GM18861 (cell line): ENCODE data around the gene DLG2.
"Not testable (repeated sequence)": the region's sequence is repeated elsewhere in the genome, so short reads cannot be mapped to it uniquely, and the experiment has no call there.

Experiments
- ATAC-seq: cut with Tn5 transposase; IDR thresholded peaks from one replicate; pipeline ENCODE4 v1.9.1; 2021; ENCODE audit not compliant: unreplicated experiment

The DLG2 gene

GRCh38 chr11:85347291-85347690 lies 279.9 kb downstream of the DLG2 start:
- ATAC-seq, result no peak

GRCh38 chr11:85346484-85346883 lies 280.7 kb downstream of the DLG2 start:
- no peak for ATAC-seq

GRCh38 chr11:85340846-85341245 lies 286.3 kb downstream of the DLG2 start:
- not testable (repeated sequence) for ATAC-seq

GRCh38 chr11:85318573-85318972 lies 308.6 kb downstream of the DLG2 start:
- no peak for ATAC-seq

- peak; percentile 98 for ATAC-seq
Measured at GRCh38 chr11:85316967-85317366, 310.2 kb downstream of the DLG2 start.

- no peak for ATAC-seq
Measured at GRCh38 chr11:85313741-85314140, 313.4 kb downstream of the DLG2 start.

- ATAC-seq, result no peak
Measured at GRCh38 chr11:85310479-85310878, 316.7 kb downstream of the DLG2 start.

- ATAC-seq, result no peak
Measured at GRCh38 chr11:85307366-85307765, 319.8 kb downstream of the DLG2 start.

- no peak for ATAC-seq
Measured at GRCh38 chr11:85301895-85302678, 325.1 kb downstream of the DLG2 start.

- no peak for ATAC-seq
Measured at GRCh38 chr11:85299258-85299942, 327.7 kb downstream of the DLG2 start.

- ATAC-seq, result no peak
Measured at GRCh38 chr11:85295694-85296271, 331.4 kb downstream of the DLG2 start.

- no peak for ATAC-seq
Measured at GRCh38 chr11:85281550-85281949, 345.6 kb downstream of the DLG2 start.

GRCh38 chr11:85279267-85279666 lies 347.9 kb downstream of the DLG2 start:
- ATAC-seq, result no peak

GRCh38 chr11:85277693-85278092 lies 349.5 kb downstream of the DLG2 start:
- no peak for ATAC-seq

GRCh38 chr11:85276332-85276731 lies 350.8 kb downstream of the DLG2 start:
- no peak for ATAC-seq

- ATAC-seq, result not testable (repeated sequence)
Measured at GRCh38 chr11:85270315-85270714, 356.8 kb downstream of the DLG2 start.

GRCh38 chr11:85269109-85269508 lies 358.0 kb downstream of the DLG2 start:
- no peak for ATAC-seq

- ATAC-seq, result no peak
Measured at GRCh38 chr11:85266646-85267045, 360.5 kb downstream of the DLG2 start.

GRCh38 chr11:85263328-85263727 lies 363.8 kb downstream of the DLG2 start:
- ATAC-seq, result no peak

GRCh38 chr11:85257837-85258236 lies 369.3 kb downstream of the DLG2 start:
- no peak for ATAC-seq

GRCh38 chr11:85256433-85256832 lies 370.7 kb downstream of the DLG2 start:
- ATAC-seq, result no peak

GRCh38 chr11:85249482-85249881 lies 377.7 kb downstream of the DLG2 start:
- no peak for ATAC-seq
